H1 (cell line): ENCODE data around the gene MAP4K4. TPM values are rescaled to one million over a fixed set of nuclear protein-coding genes. Genes with fewer than 3 reads are reported as not detected.

ENCODE experiments used
- CTCF ChIA-PET: fragments of 300-600 bp; sonication (Branson Sonifier 250); formaldehyde crosslinking; loops from one replicate; lab custom pipeline; 2021; ENCODE audit not compliant: partially characterized antibody; lab: Charles Lee
- POLR2A ChIA-PET: fragments of 300-600 bp; sonication (Branson Sonifier 250); formaldehyde crosslinking; loops from one replicate; lab custom pipeline; 2021; ENCODE audit warnings: inconsistent platforms; ENCODE audit not compliant: partially characterized antibody; lab: Charles Lee
- DNase-seq, 2 experiments: peaks; one replicate each; pipeline versions ENCODE4 v3.0.0 to v3.0.0-alpha.2; 2010 to 2022; ENCODE audit warnings: low spot score in 2 of 2, low read depth in 1 of 2, mixed read lengths in 1 of 2
- FAIRE-seq: peaks from 2 replicates; lab custom pipeline; 2011; peaks lifted over from hg19 to GRCh38; lab: Jason Lieb, UNC
- H2AFZ ChIP-seq: 2 replicates; pipeline ENCODE4 v1.8.1; 2012; ENCODE audit warnings: low read length, inconsistent platforms
- H2AK5ac ChIP-seq: 2 replicates; pipeline ENCODE4 v1.6.1; 2013; ENCODE audit warnings: low read depth, low read length
- H2BK120ac ChIP-seq: replicated peaks from 2 replicates; pipeline ENCODE3; 2013; ENCODE audit warnings: low read depth, low read length, inconsistent platforms
- H2BK12ac ChIP-seq: 2 replicates; pipeline ENCODE4 v1.6.1; 2013; ENCODE audit warnings: low read depth, low read length
- H2BK15ac ChIP-seq: 2 replicates; pipeline ENCODE4 v1.6.1; 2013; ENCODE audit warnings: low read length
- H2BK20ac ChIP-seq: 2 replicates; pipeline ENCODE4 v1.6.1; 2013; ENCODE audit warnings: low read length
- H2BK5ac ChIP-seq: 2 replicates; pipeline ENCODE4 v1.6.1; 2013; ENCODE audit warnings: low read depth, low read length
- H3K14ac ChIP-seq: 2 replicates; pipeline ENCODE4 v1.6.1; 2013; ENCODE audit warnings: inconsistent platforms; ENCODE audit not compliant: insufficient read length
- H3K18ac ChIP-seq: 2 replicates; pipeline ENCODE4 v1.6.1; 2013; ENCODE audit warnings: low read length; ENCODE audit errors: extremely low read depth
- H3K23ac ChIP-seq: 2 replicates; pipeline ENCODE4 v1.6.1; 2013; ENCODE audit warnings: inconsistent platforms; ENCODE audit not compliant: insufficient read length
- H3K23me2 ChIP-seq: 2 replicates; pipeline ENCODE4 v1.6.1; 2013; ENCODE audit warnings: low read depth, low read length
- H3K27ac ChIP-seq: 2 replicates; pipeline ENCODE4 v1.6.1; 2011; ENCODE audit warnings: low read depth, low read length, inconsistent platforms
- H3K27me3 ChIP-seq, 4 experiments: replicated peaks in 1 of 4; 1 replicate in 1 of 4; 2 replicates in 3 of 4; pipeline versions ENCODE4 v1.6.1 to v1.8.1; 2011 to 2013; ENCODE audit warnings: low read length in 3 of 4, mild to moderate bottlenecking in 3 of 4, inconsistent platforms in 2 of 4, mixed read lengths in 2 of 4, moderate library complexity in 1 of 4; ENCODE audit not compliant: control insufficient read depth in 3 of 4, insufficient read depth in 3 of 4; ENCODE audit errors: extremely low read depth in 1 of 4
- H3K36me3 ChIP-seq, 4 experiments: 2 replicates each; pipeline versions ENCODE4 v1.6.1 to v1.8.1; 2011 to 2013; ENCODE audit warnings: mild to moderate bottlenecking in 4 of 4, low read length in 3 of 4, moderate library complexity in 2 of 4, control low read depth in 1 of 4, inconsistent platforms in 1 of 4; ENCODE audit not compliant: insufficient read depth in 4 of 4, control insufficient read depth in 2 of 4
- H3K4ac ChIP-seq: replicated peaks from 2 replicates; pipeline ENCODE3; 2013; ENCODE audit warnings: low read length, low read depth, mixed read lengths, inconsistent platforms; ENCODE audit not compliant: insufficient read length
- H3K4me1 ChIP-seq, 4 experiments: replicated peaks in 1 of 4; 1 replicate in 1 of 4; 2 replicates in 3 of 4; pipeline versions ENCODE4 v1.6.1 to v1.8.1; 2011 to 2013; ENCODE audit warnings: low read length in 3 of 4, inconsistent platforms in 2 of 4, mixed read lengths in 1 of 4; ENCODE audit not compliant: insufficient read depth in 4 of 4, control insufficient read depth in 3 of 4
- H3K4me2 ChIP-seq, 2 experiments: 2 replicates each; pipeline versions ENCODE4 v1.6.1 to v1.8.1; 2011 to 2013; ENCODE audit warnings: low read depth in 2 of 2, low read length in 2 of 2, control low read depth in 1 of 2, inconsistent platforms in 1 of 2, mild to moderate bottlenecking in 1 of 2; ENCODE audit not compliant: insufficient read depth in 1 of 2
- H3K4me3 ChIP-seq, 4 experiments: fragments of 200-600, 300-600 bp in 1 of 4; sonication (generic), shearing (Covaris generic), sonication (Bioruptor Twin) in 1 of 4; 2 replicates each; pipeline versions ENCODE4 v1.5.1 to v1.8.1; 2011 to 2016; ENCODE audit warnings: low read length in 4 of 4, low read depth in 3 of 4, control low read depth in 2 of 4, inconsistent platforms in 2 of 4, mild to moderate bottlenecking in 2 of 4, mixed read lengths in 1 of 4, moderate library complexity in 1 of 4; ENCODE audit not compliant: insufficient read depth in 2 of 4; ENCODE audit errors: extremely low read depth in 1 of 4
- H3K56ac ChIP-seq: replicated peaks from 2 replicates; pipeline ENCODE3; 2013; ENCODE audit warnings: low read depth, mild to moderate bottlenecking, mixed read lengths, low read length, inconsistent platforms; ENCODE audit not compliant: insufficient read length
- H3K79me1 ChIP-seq: 2 replicates; pipeline ENCODE4 v1.6.1; 2013; ENCODE audit warnings: low read depth, low read length, control low read depth
- H3K79me2 ChIP-seq, 2 experiments: 2 replicates each; pipeline versions ENCODE4 v1.6.1 to v1.8.1; 2012 to 2013; ENCODE audit warnings: low read length in 2 of 2, mild to moderate bottlenecking in 2 of 2, inconsistent platforms in 1 of 2; ENCODE audit not compliant: insufficient read depth in 2 of 2, control insufficient read depth in 1 of 2
- H3K9ac ChIP-seq, 4 experiments: replicated peaks in 1 of 4; 1 replicate in 1 of 4; 2 replicates in 3 of 4; pipeline versions ENCODE4 v1.6.1 to v1.8.1; 2011 to 2013; ENCODE audit warnings: low read depth in 3 of 4, low read length in 3 of 4, control low read depth in 2 of 4, mild to moderate bottlenecking in 2 of 4, moderate library complexity in 2 of 4, inconsistent platforms in 1 of 4; ENCODE audit errors: extremely low read depth in 1 of 4
- H3K9me3 ChIP-seq, 2 experiments: 2 replicates each; pipeline versions ENCODE4 v1.6.1 to v1.8.1; 2012 to 2013; ENCODE audit warnings: mild to moderate bottlenecking in 2 of 2, moderate library complexity in 2 of 2, control low read depth in 1 of 2, inconsistent platforms in 1 of 2, low read depth in 1 of 2, low read length in 1 of 2, mixed read lengths in 1 of 2; ENCODE audit not compliant: insufficient read depth in 2 of 2
- H4K20me1 ChIP-seq, 2 experiments: replicated peaks in 1 of 2; 2 replicates each; pipeline versions ENCODE3 to v1.8.1; 2011 to 2013; ENCODE audit warnings: inconsistent platforms in 2 of 2, low read length in 2 of 2, mild to moderate bottlenecking in 1 of 2; ENCODE audit not compliant: insufficient read depth in 2 of 2, control insufficient read depth in 1 of 2
- H4K5ac ChIP-seq: 2 replicates; pipeline ENCODE4 v1.6.1; 2013; ENCODE audit warnings: low read length, low read depth, mixed read lengths, inconsistent platforms; ENCODE audit not compliant: insufficient read length
- H4K8ac ChIP-seq: 2 replicates; pipeline ENCODE4 v1.8.0; 2013; ENCODE audit warnings: mild to moderate bottlenecking, moderate library complexity, low read length, inconsistent platforms; ENCODE audit not compliant: insufficient read depth; ENCODE audit errors: extremely low read depth
- H4K91ac ChIP-seq: replicated peaks from 2 replicates; pipeline ENCODE3; 2013; ENCODE audit warnings: low read length, mixed read lengths, inconsistent platforms; ENCODE audit not compliant: insufficient read length
- CHD2 ChIP-seq: IDR thresholded peaks from 2 replicates; pipeline ENCODE4 v1.6.1; 2012; ENCODE audit warnings: low read length, improper control_type of control experiment
- GABPA ChIP-seq: IDR thresholded peaks from 2 replicates; pipeline ENCODE4 v1.6.1; 2011; ENCODE audit warnings: mild to moderate bottlenecking, low read length, moderate library complexity, borderline replicate concordance; ENCODE audit not compliant: insufficient read depth
- HDAC6 ChIP-seq: IDR thresholded peaks from one replicate; pipeline ENCODE4 v1.7.1; 2012; ENCODE audit warnings: low read depth, mild to moderate bottlenecking, inconsistent platforms, low read length, moderate library complexity
- NANOG ChIP-seq: IDR thresholded peaks from 2 replicates; pipeline ENCODE4 v1.6.1; 2011; ENCODE audit warnings: low read length, low read depth, mild to moderate bottlenecking, inconsistent platforms; ENCODE audit not compliant: insufficient read depth, poor library complexity, severe bottlenecking
- RBBP5 ChIP-seq: IDR thresholded peaks from 2 replicates; pipeline ENCODE4 v1.7.1; 2012; ENCODE audit warnings: low read depth, mild to moderate bottlenecking, inconsistent platforms, low read length, moderate library complexity, borderline replicate concordance
- SIX5 ChIP-seq: IDR thresholded peaks from 2 replicates; pipeline ENCODE4 v1.6.1; 2011; ENCODE audit warnings: mild to moderate bottlenecking, low read depth, low read length
- SP1 ChIP-seq: IDR thresholded peaks from 2 replicates; pipeline ENCODE4 v1.6.1; 2011; ENCODE audit warnings: low read depth, low read length
- TEAD4 ChIP-seq: IDR thresholded peaks from 2 replicates; pipeline ENCODE4 v1.6.1; 2012; ENCODE audit warnings: low read depth, low read length, inconsistent platforms, mixed read lengths
- WGBS, 2 experiments: shearing (Covaris generic) in 1 of 2; methylation state at CpG; one replicate each; pipeline versions ENCODE4 v1.1.6 to v1.1.7; 2013 to 2015; ENCODE audit warnings: low lambda C conversion rate in 2 of 2, mixed read lengths in 2 of 2, inconsistent platforms in 1 of 2, low coverage in 1 of 2, missing lambda C conversion rate in 1 of 2; ENCODE audit not compliant: insufficient replicate concordance in 2 of 2, insufficient coverage in 1 of 2, insufficient read length in 1 of 2; ENCODE audit errors: extremely low coverage in 1 of 2, missing lambda C conversion rate in 1 of 2; 5-methylcytosine and 5-hydroxymethylcytosine counted together
- polyA plus RNA-seq, 7 experiments: library from polyadenylated mRNA; depleted of rRNA in 3 of 7; stranded (reverse) in 5 of 7; unstranded in 2 of 7; fragments of >200 nt in 5 of 7; fragments of 200-250 nt in 2 of 7; gene quantifications; 1 replicate in 5 of 7; 2 replicates in 1 of 7; 4 replicates in 1 of 7; pipeline versions ENCODE4 v1.2.1 to v1.2.3, GENCODE V29; 2011 to 2013; ENCODE audit warnings: missing spikeins in 2 of 7, mixed read lengths in 2 of 7
- total RNA-seq: library from RNA; stranded (reverse); fragmentation: NEBNext Ultra II Directional; extraction: Animal tissue kit (Norgen Biotek cat#: 25700); gene quantifications from 2 replicates; pipeline ENCODE4 v1.2.1, GENCODE V29; 2021
- TF ChIP-seq, protein P1 (sequence below): IDR thresholded peaks from 2 replicates; pipeline ENCODE4 v1.6.1; 2012; ENCODE audit warnings: low read length, inconsistent platforms

Gene MAP4K4
- total and polyA plus RNA-seq, 2 of the 8 experiments (the other 6 are each of a cell fraction or from before 2014, with no cell fraction given), result 53.2 to 138 TPM

DNA sequence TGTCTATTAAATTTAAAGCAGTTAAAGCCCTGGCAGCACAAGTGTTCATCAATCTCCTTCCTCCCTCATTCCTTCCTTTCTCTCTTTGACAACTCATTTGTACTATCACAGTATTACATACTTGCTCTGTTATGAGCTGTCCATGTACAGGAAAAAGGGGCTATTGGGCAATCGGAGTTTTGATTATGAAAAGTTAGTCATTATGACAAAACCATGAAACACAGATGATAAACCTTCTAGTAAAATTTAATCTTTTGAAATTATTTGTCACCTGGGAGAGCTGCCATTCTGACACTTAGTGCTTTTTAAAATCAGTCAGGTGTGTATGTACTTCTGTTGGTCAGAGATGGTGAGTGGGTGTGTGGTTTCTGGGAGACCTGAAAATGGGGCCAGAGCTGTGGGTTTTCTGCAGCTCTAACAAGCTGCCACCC lies 39.4 kb downstream of the MAP4K4 start:
- TF ChIP-seq RBBP5 (no peak), TEAD4 (no peak), CHD2 (no peak), HDAC6 (no peak), GABPA (no peak), NANOG (no peak), SIX5 (no peak), SP1 (no peak)
- TF ChIP-seq, protein P1, sequence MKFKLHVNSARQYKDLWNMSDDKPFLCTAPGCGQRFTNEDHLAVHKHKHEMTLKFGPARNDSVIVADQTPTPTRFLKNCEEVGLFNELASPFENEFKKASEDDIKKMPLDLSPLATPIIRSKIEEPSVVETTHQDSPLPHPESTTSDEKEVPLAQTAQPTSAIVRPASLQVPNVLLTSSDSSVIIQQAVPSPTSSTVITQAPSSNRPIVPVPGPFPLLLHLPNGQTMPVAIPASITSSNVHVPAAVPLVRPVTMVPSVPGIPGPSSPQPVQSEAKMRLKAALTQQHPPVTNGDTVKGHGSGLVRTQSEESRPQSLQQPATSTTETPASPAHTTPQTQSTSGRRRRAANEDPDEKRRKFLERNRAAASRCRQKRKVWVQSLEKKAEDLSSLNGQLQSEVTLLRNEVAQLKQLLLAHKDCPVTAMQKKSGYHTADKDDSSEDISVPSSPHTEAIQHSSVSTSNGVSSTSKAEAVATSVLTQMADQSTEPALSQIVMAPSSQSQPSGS, result no peak
- no peak overlapping the region for H2BK5ac ChIP-seq
- FAIRE-seq, result no peak
- H3K79me2 ChIP-seq, result peaks cover 24 to 93% of the 10 kb centered on the region in 2 experiments
- no peak overlapping the region for H3K4me3 ChIP-seq
- no peak overlapping the region for H2BK12ac ChIP-seq
- H3K27ac ChIP-seq, result no peak overlapping the region
- peaks cover 4 to 17% (median 15%) of the 10 kb centered on the region in 4 experiments; a peak in 5 of 7 replicates for H3K4me1 ChIP-seq
- no peaks in the 10 kb centered on the region for H3K23me2 ChIP-seq
- H2AFZ ChIP-seq, result no peak overlapping the region
- H3K27me3 ChIP-seq, result no peaks in the 10 kb centered on the region
- H4K20me1 ChIP-seq, result peaks cover 21 to 36% of the 10 kb centered on the region in 2 experiments
- no peak overlapping the region for H2AK5ac ChIP-seq
- no peak overlapping the region for H3K4ac ChIP-seq
- no peak overlapping the region for H3K9ac ChIP-seq
- CTCF ChIA-PET, result interaction anchor here (0.6 to 2.0 kb wide), 2 partner anchors 11 to 461 kb away, joined by 3 to 8 read pairs; no protein-coding TSS in a partner anchor
- no peak overlapping the region for H4K5ac ChIP-seq
- no peak overlapping the region for H2BK15ac ChIP-seq
- H3K4me2 ChIP-seq, result no peak overlapping the region
- no peak overlapping the region for H3K23ac ChIP-seq
- DNase-seq, result no peak
- H2BK20ac ChIP-seq, result no peak overlapping the region
- no peak overlapping the region for H4K91ac ChIP-seq
- H3K14ac ChIP-seq, result no peak overlapping the region
- H3K79me1 ChIP-seq, result peaks cover 28% of the 10 kb centered on the region
- no peaks in the 10 kb centered on the region for H3K36me3 ChIP-seq
- no peak overlapping the region for H3K56ac ChIP-seq
- 94% methylated on average over 1 of the region's 1 CpG; no CpG with 5 or more reads in 1 of the 2 experiments for WGBS, 2 experiments
- no peaks in the 10 kb centered on the region for H3K9me3 ChIP-seq
- POLR2A ChIA-PET, result no interaction called here
- H3K18ac ChIP-seq, result no peak overlapping the region
- H4K8ac ChIP-seq, result no peak overlapping the region
- H2BK120ac ChIP-seq, result no peak overlapping the region
